H1 (cell line): ENCODE measurements around the gene RTL3.

Experiments
- CHD2 ChIP-seq: IDR thresholded peaks from 2 replicates; pipeline ENCODE4 v1.6.1; 2012; ENCODE audit warnings: low read length, improper control_type of control experiment
- CTCF ChIP-seq, 3 experiments: IDR thresholded peaks; 1 replicate in 2 of 3; 2 replicates in 1 of 3; pipeline versions ENCODE4 v1.5.1 to v1.6.1; 2011; ENCODE audit warnings: low read length in 3 of 3, mild to moderate bottlenecking in 3 of 3, inconsistent platforms in 2 of 3, low read depth in 1 of 3, moderate library complexity in 1 of 3; ENCODE audit not compliant: insufficient read depth in 1 of 3; ENCODE audit errors: control extremely low read depth in 1 of 3
- EP300 ChIP-seq, 2 experiments: IDR thresholded peaks; 1 replicate in 1 of 2; 2 replicates in 1 of 2; pipeline ENCODE4 v1.6.1; 2011 to 2012; ENCODE audit warnings: low read depth in 2 of 2, low read length in 2 of 2, mild to moderate bottlenecking in 2 of 2, borderline replicate concordance in 1 of 2, inconsistent platforms in 1 of 2, moderate library complexity in 1 of 2
- EZH2 ChIP-seq: fragments of 200-600 bp; sonication (generic); IDR thresholded peaks from 2 replicates; pipeline ENCODE4 v1.7.1; 2012; ENCODE audit warnings: low read depth, mild to moderate bottlenecking, moderate library complexity, low read length, inconsistent platforms; ENCODE audit not compliant: severe bottlenecking
- JUN ChIP-seq: IDR thresholded peaks from 2 replicates; pipeline ENCODE4 v1.6.1; 2011; ENCODE audit warnings: low read depth, mild to moderate bottlenecking, improper control_type of control experiment, low read length
- MAX ChIP-seq: IDR thresholded peaks from 2 replicates; pipeline ENCODE4 v1.6.1; 2012; ENCODE audit warnings: inconsistent platforms
- POLR2A ChIP-seq, 2 experiments: IDR thresholded peaks; 1 replicate in 1 of 2; 2 replicates in 1 of 2; pipeline ENCODE4 v1.6.1; 2011; ENCODE audit warnings: low read depth in 2 of 2, low read length in 2 of 2, mild to moderate bottlenecking in 2 of 2; ENCODE audit errors: control extremely low read depth in 1 of 2
- POLR2AphosphoS5 ChIP-seq: IDR thresholded peaks from 2 replicates; pipeline ENCODE4 v1.6.1; 2011; ENCODE audit warnings: low read depth, low read length
- SP4 ChIP-seq: IDR thresholded peaks from 2 replicates; pipeline ENCODE4 v1.6.1; 2012; ENCODE audit warnings: low read length, inconsistent platforms

GRCh38 chrX:78653118-78653822 lies 5.9 kb downstream of the RTL3 start:
- no peak for TF ChIP-seq CHD2
- TF ChIP-seq SP4: no peak
- no peak for TF ChIP-seq CTCF (IDR thresholded peaks at IDR 0.05; ENCODE audit: control extremely low read depth in 1 of 3, insufficient read depth in 1 of 3, low read depth in 1 of 3, low read length in 3 of 3)
- no peak for TF ChIP-seq EP300 (IDR thresholded peaks at IDR 0.05; ENCODE audit: borderline replicate concordance in 1 of 2, low read depth in 2 of 2, low read length in 2 of 2)
- TF ChIP-seq POLR2A (IDR thresholded peaks at IDR 0.05; ENCODE audit: control extremely low read depth in 1 of 2, low read depth in 2 of 2, low read length in 2 of 2): no peak
- no peak for TF ChIP-seq POLR2AphosphoS5
- no peak for TF ChIP-seq MAX
- TF ChIP-seq JUN: no peak
- TF ChIP-seq EZH2: no peak
